Breast epithelium (tissue), 3 donors: ENCODE measurements around the gene SASH3.

Experiments
- CTCF ChIP-seq, 3 donors: fragments of 450-650 bp; IDR thresholded peaks; one replicate each; pipeline ENCODE4 v1.5.1; 2016 to 2017; ENCODE audit warnings: antibody characterized with exemption in 3 of 3, mild to moderate bottlenecking in 3 of 3, moderate library complexity in 3 of 3
- POLR2A ChIP-seq: fragments of 450-650 bp; IDR thresholded peaks from one replicate; pipeline ENCODE4 v1.6.1; 2016; ENCODE audit warnings: antibody characterized with exemption, mild to moderate bottlenecking, moderate library complexity

DNA sequence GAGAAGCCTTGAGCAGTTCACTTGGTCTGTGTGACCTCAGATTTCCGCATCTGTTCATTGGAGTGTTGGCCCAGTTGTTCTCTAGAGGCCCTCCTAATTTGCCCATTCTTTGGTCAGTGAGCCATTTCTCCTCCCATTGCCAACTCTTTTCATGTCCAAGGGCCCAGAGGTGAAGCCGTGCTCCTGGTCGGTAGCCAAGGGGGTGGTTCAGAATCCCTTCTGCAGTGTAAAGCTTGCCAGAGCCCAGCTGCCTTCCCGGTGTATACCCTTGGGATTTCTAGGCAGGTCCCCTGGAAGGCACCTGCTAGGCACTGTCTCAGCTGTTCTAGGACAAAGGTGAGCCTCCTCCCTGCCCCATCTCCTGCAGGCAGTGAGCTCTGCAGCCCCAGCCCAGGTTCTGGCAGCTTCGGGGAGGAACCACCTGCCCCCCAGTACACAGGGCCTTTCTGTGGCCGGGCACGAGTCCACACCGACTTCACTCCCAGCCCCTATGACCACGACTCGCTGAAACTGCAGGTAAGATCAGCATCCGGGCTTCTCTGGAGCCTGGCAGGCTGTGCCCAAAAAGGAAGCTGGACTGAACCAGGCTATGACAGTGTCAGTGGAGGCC is 12.3 kb downstream of the SASH3 start:
- TF ChIP-seq POLR2A (no peak), CTCF (IDR thresholded peaks at IDR 0.05) (no peak)
